ENCODE measurements around the gene C9.

C9 gene

DNA sequence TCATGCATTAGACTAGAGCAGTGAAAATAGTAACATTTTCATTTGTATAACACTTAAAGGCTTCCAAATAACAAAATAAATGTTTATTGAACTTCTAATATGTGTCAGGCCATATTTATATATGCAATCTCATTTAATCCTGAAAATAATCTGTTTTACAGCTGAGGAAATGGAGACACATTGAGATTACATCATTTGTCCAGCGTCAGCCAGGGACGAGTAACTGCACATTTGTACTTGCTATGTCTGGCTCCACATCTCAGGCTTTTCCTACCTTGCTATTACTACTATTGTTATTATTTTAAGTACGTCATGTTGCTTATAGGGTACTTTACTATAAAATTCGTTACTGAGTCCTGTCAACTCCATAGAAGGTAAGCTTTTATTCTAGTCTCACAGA lies 3.8 kb upstream of the C9 start:
- Histone ChIP-seq H3K27ac (no peak overlapping the region), H3K4me3 (no peak overlapping the region), H3K27me3 (no peaks in the 10 kb centered on the region), H4K20me1 (peaks cover 0 to 51% (median 0%) of the 10 kb centered on the region in 11 experiments; a peak in 4 of 22 replicates), H3K36me3 (peaks cover 0 to 31% (median 4%) of the 10 kb centered on the region in 11 experiments; a peak in 9 of 22 replicates), H3K9me3 (replicated peaks in 1 of 11) (no peaks in the 10 kb centered on the region), H3K4me2 (no peak overlapping the region), H3K9ac (no peak overlapping the region), H3K4me1 (no peaks in the 10 kb centered on the region)
- TF ChIP-seq Cebpa-rat (IDR thresholded peaks at IDR 0.05), result no peak

DNA sequence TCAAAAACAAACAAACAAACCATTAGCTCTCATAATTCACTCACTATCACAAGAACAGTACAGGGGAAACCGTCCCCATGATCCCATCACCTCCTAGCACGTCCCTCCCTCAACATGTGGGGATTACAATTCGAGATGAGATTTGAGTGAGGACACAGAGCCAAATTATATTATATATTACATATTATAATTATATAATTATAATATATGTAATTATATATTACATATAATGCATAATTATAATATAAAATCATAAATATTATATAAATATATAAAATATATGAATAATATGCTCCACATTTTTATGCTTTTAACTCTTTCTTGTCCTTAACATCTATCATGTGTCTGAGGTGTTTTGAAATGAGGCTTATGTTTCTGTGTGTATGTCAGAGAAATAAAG lies 3.4 kb upstream of the C9 start:
- Histone ChIP-seq H3K27me3 (no peaks in the 10 kb centered on the region), H3K27ac (no peak overlapping the region), H3K9ac (no peak overlapping the region), H3K9me3 (replicated peaks in 1 of 11) (no peaks in the 10 kb centered on the region), H3K36me3 (peaks cover 0 to 27% (median 0%) of the 10 kb centered on the region in 11 experiments; a peak in 9 of 22 replicates), H3K4me2 (no peak overlapping the region), H3K4me3 (no peak overlapping the region), H4K20me1 (peaks cover 0 to 47% (median 0%) of the 10 kb centered on the region in 11 experiments; a peak in 4 of 22 replicates), H3K4me1 (no peaks in the 10 kb centered on the region)
- no peak for TF ChIP-seq Cebpa-rat (IDR thresholded peaks at IDR 0.05)

DNA sequence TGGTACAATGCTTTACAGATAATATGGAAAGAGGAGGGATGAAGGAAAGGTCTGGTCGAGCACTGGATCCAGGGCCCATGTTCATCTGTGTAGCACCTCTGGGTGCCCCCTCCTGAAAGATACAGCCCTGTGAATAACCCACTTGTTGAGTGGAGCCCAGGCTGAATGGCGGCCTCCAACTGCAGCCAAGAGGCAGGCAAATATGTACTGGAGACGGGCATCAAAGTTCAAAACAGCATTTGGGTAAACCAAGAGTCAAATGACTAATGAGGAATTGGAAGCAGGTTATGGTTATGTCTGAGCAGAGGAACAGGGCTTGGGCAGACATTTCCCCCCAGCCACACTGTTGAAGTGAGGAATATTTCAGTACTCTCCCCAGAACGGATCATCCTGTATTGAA lies 1.1 kb downstream of the C9 start:
- H3K27me3 ChIP-seq, result no peaks in the 10 kb centered on the region
- no peak overlapping the region for H3K4me3 ChIP-seq
- H3K36me3 ChIP-seq, result no peaks in the 10 kb centered on the region
- no peak overlapping the region for H3K4me2 ChIP-seq
- TF ChIP-seq Cebpa-rat (IDR thresholded peaks at IDR 0.05), result no peak
- H3K9ac ChIP-seq, result no peak overlapping the region
- no peak overlapping the region for H3K27ac ChIP-seq
- H3K9me3 ChIP-seq (replicated peaks in 1 of 11), result peaks cover 0 to 1% (median 0%) of the 10 kb centered on the region in 11 experiments; a peak in 1 of 22 replicates
- peaks cover 0 to 4% (median 0%) of the 10 kb centered on the region in 10 experiments; a peak in 1 of 20 replicates for H3K4me1 ChIP-seq
- peaks cover 0 to 2% (median 0%) of the 10 kb centered on the region in 11 experiments; a peak in 2 of 22 replicates for H4K20me1 ChIP-seq

DNA sequence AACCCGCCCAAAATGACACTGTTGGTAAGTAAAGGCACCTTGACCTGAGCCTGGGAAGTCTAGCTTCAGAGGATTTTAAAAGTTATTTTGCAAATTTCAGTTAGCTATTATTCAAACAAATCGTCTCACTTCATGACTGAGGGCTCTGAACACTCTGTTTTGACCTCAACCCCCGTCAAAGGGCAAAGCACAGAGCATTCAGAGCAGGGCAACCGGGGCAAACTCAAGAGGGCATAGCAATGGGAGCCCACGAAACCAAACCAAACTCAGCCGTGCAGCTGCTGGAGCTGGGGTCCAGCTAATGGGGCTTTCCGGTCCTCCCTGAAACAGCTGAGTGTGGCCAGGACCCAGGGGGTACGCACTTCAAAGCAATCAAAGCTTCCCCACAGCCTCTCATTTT lies 1.6 kb downstream of the C9 start:
- Histone ChIP-seq H3K27ac (no peak overlapping the region), H3K9me3 (replicated peaks in 1 of 11) (peaks cover 0 to 5% (median 0%) of the 10 kb centered on the region in 11 experiments; a peak in 1 of 22 replicates), H4K20me1 (no peaks in the 10 kb centered on the region; a peak in 1 of 22 replicates), H3K27me3 (no peaks in the 10 kb centered on the region), H3K36me3 (no peaks in the 10 kb centered on the region), H3K4me1 (peaks cover 0 to 4% (median 0%) of the 10 kb centered on the region in 10 experiments; a peak in 1 of 20 replicates), H3K4me2 (no peak overlapping the region), H3K9ac (no peak overlapping the region), H3K4me3 (no peak overlapping the region)
- no peak for TF ChIP-seq Cebpa-rat (IDR thresholded peaks at IDR 0.05)

DNA sequence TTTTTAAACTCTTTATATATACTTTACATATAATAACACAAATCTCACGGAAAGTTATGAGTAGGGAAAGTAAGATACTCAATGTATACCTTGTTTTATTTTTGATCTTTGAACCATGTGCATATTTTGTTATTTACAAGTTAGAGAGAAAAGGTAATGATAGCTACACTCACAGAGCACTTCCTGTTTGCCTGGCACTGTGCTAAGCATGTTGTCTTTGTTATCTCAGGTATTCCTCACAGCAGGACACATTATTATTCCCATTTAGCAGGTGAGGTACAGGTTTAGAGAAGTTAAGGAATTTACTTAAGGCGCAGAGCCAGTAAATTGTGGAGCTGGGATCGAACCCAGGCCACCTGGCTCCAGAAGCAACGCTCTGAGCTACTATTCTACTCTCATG lies 3.0 kb downstream of the C9 start:
- no peak overlapping the region for H3K27ac ChIP-seq
- no peak overlapping the region for H3K4me3 ChIP-seq
- no peak overlapping the region for H3K4me2 ChIP-seq
- peaks cover 0 to 4% (median 0%) of the 10 kb centered on the region in 10 experiments; a peak in 1 of 20 replicates for H3K4me1 ChIP-seq
- no peak overlapping the region for H3K9ac ChIP-seq
- no peaks in the 10 kb centered on the region for H3K36me3 ChIP-seq
- H3K27me3 ChIP-seq, result no peaks in the 10 kb centered on the region
- H3K9me3 ChIP-seq (replicated peaks in 1 of 11), result peaks cover 0 to 5% (median 0%) of the 10 kb centered on the region in 11 experiments; a peak in 1 of 22 replicates
- H4K20me1 ChIP-seq, result no peaks in the 10 kb centered on the region
- no peak for TF ChIP-seq Cebpa-rat (IDR thresholded peaks at IDR 0.05)

- H3K27me3 ChIP-seq, result no peaks in the 10 kb centered on the region
- no peak overlapping the region for H3K4me3 ChIP-seq
- H3K4me2 ChIP-seq, result no peak overlapping the region
- no peaks in the 10 kb centered on the region for H3K36me3 ChIP-seq
- no peak overlapping the region for H3K27ac ChIP-seq
- no peaks in the 10 kb centered on the region for H4K20me1 ChIP-seq
- H3K9ac ChIP-seq, result no peak overlapping the region
- TF ChIP-seq Cebpa-rat (IDR thresholded peaks at IDR 0.05), result no peak
- peaks cover 0 to 4% (median 0%) of the 10 kb centered on the region in 10 experiments; a peak in 1 of 20 replicates for H3K4me1 ChIP-seq
- peaks cover 0 to 5% (median 0%) of the 10 kb centered on the region in 11 experiments; a peak in 1 of 22 replicates for H3K9me3 ChIP-seq (replicated peaks in 1 of 11)
Measured at GRCh38 chr5:39360471-39361111, 3.7 kb downstream of the C9 start.

DNA sequence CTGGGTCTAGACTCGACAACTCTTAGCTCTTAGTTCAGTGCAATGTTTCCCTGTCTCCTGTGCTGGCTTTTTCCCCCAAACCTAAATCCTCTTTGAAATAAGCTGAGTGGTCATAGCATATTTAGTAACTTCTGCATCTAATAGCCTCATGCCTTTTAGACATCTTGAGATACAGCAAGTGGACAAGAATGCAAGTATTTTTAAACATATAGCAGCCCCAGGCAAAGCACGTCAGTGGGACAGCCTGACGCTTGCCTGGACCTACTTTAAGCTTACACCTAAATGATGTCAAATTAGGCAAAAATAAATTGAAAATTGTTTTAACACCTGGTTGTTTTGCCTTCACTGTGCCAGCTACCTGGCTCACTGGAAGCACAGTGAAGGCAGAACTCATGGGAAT lies 8.0 kb downstream of the C9 start:
- H3K4me2 ChIP-seq, result no peak overlapping the region
- no peaks in the 10 kb centered on the region for H3K27me3 ChIP-seq
- no peak overlapping the region for H3K27ac ChIP-seq
- H3K9me3 ChIP-seq (replicated peaks in 1 of 11), result peaks cover 9 to 19% (median 11%) of the 10 kb centered on the region in 11 experiments
- H3K4me3 ChIP-seq, result no peak overlapping the region
- H3K36me3 ChIP-seq, result no peaks in the 10 kb centered on the region
- H4K20me1 ChIP-seq, result no peaks in the 10 kb centered on the region
- no peak for TF ChIP-seq Cebpa-rat (IDR thresholded peaks at IDR 0.05)
- H3K4me1 ChIP-seq, result peaks cover 0 to 4% (median 0%) of the 10 kb centered on the region in 10 experiments; a peak in 3 of 20 replicates
- H3K9ac ChIP-seq, result no peak overlapping the region

DNA sequence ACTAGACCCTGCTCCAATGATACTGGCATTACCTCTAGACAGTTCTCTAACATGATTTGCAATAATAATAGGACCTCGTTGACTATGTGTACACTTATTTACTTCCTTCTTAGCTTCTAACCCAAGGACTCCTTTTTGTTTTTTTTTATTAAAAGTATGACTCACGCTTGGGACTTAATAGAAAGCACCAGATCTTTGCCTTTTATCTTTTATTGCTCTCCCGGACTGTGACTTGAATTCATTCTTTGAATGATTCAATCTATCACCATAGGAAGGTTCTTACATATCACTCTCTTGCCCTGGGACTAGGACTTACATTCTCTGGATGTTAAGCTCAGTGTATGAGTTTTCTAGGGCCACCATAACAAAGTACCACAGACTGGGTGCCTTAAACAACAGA lies 9.0 kb downstream of the C9 start:
- no peaks in the 10 kb centered on the region for H4K20me1 ChIP-seq
- no peaks in the 10 kb centered on the region for H3K36me3 ChIP-seq
- H3K4me1 ChIP-seq, result peaks cover 0 to 4% (median 0%) of the 10 kb centered on the region in 10 experiments; a peak in 3 of 20 replicates
- H3K4me2 ChIP-seq, result no peak overlapping the region
- H3K9ac ChIP-seq, result no peak overlapping the region
- TF ChIP-seq Cebpa-rat (IDR thresholded peaks at IDR 0.05), result no peak
- no peak overlapping the region for H3K27ac ChIP-seq
- H3K9me3 ChIP-seq (replicated peaks in 1 of 11), result peaks cover 19 to 29% (median 21%) of the 10 kb centered on the region in 11 experiments
- no peaks in the 10 kb centered on the region for H3K27me3 ChIP-seq
- no peak overlapping the region for H3K4me3 ChIP-seq

DNA sequence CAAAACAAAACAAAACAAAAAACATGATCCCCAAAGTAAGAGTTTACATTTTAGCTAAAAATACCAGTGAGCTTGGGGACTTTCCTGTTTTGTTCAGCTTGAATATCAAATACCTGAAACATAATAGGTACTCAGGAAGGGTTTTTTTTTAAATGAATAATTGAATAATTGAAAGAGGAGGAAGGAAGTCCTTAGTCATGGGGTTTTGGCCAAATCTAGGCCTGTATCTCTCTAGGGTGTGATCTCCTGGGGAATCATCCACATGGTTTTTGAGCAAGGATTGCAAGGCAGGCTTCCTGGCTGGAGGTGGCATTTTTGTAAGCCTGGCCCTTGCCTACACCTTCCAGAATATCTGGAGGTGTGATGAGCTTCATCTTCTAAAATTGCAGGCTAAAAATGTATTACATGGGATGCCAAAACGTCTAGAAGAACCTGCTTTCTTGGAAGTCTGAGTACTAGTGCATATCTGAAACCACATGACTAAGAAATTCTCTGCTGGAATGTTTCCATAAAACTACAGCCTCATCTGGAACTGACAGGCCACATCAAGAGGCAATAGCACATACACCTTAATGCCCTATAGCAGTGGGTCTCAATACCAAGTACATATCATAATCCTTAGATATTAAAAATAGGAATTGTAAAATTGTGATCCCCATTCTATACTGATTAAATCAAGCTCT lies 10.4 kb downstream of the C9 start:
- Histone ChIP-seq H3K9ac (no peak overlapping the region), H4K20me1 (no peaks in the 10 kb centered on the region), H3K36me3 (no peaks in the 10 kb centered on the region), H3K4me1 (peaks cover 0 to 4% (median 0%) of the 10 kb centered on the region in 10 experiments; a peak in 3 of 20 replicates), H3K27ac (no peak overlapping the region), H3K4me3 (no peak overlapping the region), H3K4me2 (0 out of 22 replicates have a peak overlapping the region, but pooled peaks of 1 of the 11 experiments have one; percentile 12), H3K27me3 (no peaks in the 10 kb centered on the region), H3K9me3 (replicated peaks in 1 of 11) (peaks cover 24 to 38% (median 31%) of the 10 kb centered on the region in 11 experiments)
- TF ChIP-seq Cebpa-rat (IDR thresholded peaks at IDR 0.05), result no peak
